Measurements from ENCODE around the gene TBX1.
A peak's percentile ranks its signal among the peaks of the same experiment; 100 is the strongest.

TBX1 gene

GRCh38 chr22:19760058-19760950, at the start of gene TBX1:
Gene TBX1 (plus strand): TSS chr22:19760778. CDS start chr22:19760844, 66 bp downstream.
- no peak for DNase-seq (ENCODE audit: low read depth in 1 of 2, low spot score in 1 of 2)

DNA sequence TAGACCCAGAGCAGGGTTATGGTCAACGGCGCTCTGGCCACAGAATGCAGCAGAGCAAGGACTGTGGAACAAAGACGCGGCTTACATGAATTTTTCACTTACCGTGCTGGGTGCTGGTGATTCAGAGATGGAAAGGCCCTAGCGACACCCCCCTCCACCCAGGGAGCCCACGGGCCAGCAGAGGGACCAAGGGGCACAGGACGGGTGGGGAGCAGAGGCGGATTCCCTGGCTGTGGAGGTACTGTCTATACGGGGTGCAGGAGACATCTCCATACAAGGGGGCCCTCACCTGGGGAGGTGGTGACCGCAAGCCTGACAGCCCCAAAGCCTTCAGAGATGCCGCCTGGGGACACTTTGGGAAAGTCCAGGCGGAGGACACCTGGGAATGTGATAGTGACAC, 47.3 kb upstream of the TBX1 start:
- DNase-seq (ENCODE audit: low read depth in 1 of 2, low spot score in 1 of 2) = no peak

DNA sequence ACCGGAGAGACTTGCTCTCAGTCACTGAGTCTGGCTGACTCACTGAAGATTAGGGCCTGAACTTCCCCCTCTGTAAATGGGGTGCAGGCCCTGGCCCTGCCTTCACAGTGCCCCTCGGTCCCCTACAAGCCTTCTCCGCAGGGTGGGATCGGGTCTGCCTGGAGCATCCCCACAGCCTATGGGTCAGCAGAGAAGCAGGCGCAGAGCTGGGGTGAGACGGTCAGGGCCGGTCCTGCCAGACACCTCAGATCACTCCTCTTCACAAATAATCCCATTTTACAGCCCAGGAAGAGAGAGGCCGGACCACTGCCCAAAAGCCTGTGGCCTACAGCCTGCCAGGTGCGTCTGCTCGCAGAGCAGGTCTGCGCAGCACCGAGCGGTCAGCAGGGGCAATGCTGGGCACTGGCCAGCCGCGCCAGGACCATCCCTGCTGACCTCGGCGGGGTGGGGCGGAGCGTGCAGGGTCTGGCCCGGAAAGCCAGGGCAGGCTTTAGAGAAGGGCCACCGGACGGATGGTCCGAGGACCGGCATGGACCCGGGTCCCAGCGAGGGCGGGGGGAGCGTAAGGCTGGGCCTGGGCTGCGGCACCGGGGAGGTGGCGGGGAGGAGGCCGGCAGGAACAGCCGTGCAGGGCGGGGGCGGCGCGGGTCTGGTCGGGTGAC, 46.8 kb upstream of the TBX1 start:
- DNase-seq (ENCODE audit: low read depth in 1 of 2, low spot score in 1 of 2) = no peak

DNA sequence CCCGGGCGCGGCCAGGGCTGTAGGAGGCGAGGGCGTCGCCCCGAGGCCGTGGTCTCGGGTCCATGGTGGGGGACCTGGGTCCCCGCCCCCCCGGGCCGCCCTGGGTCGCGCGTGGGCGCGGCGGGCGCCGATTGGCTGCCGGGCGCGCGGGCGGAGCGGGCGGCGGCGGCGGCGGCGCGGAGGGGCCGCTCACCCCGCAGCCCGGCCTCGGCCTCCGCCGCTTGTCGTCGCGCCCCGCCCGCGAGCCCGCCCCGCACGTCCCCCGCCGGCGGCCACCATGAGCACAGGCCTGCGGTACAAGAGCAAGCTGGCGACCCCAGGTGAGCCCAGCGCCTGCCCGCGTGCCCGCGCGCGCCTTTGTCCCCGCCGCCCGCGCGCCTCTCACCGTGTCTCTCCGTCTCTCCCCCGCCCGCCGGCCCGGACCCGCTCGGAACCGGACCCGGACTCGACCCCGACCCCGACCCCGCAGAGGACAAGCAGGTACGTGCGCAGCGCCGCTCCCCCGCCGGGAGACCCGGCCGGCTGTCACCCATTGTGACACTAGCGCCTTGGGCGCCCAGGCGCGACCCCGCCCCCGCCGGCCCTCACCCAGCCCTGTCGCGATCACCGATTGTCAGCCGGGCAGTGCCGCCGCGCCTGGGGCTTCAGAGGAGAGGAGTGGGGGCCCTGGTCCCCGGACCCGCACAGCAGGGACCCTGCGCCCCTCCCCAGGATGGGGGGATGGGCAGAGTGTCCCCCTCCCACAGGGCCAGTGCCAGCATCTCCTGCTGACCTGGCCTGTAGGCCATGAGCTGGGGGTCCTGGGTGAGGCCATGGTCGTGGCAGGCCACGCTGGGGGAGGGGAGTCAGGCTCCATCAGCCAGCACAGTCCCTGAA, 46.0 kb upstream of the TBX1 start, which contains the start of gene SEPTIN5:
Gene SEPTIN5 (plus strand): TSS at position 192 of the 876 bp plus-strand sequence. CDS start 86 bp downstream, at position 278.
- no peak for DNase-seq (ENCODE audit: low read depth in 1 of 2, low spot score in 1 of 2)

DNA sequence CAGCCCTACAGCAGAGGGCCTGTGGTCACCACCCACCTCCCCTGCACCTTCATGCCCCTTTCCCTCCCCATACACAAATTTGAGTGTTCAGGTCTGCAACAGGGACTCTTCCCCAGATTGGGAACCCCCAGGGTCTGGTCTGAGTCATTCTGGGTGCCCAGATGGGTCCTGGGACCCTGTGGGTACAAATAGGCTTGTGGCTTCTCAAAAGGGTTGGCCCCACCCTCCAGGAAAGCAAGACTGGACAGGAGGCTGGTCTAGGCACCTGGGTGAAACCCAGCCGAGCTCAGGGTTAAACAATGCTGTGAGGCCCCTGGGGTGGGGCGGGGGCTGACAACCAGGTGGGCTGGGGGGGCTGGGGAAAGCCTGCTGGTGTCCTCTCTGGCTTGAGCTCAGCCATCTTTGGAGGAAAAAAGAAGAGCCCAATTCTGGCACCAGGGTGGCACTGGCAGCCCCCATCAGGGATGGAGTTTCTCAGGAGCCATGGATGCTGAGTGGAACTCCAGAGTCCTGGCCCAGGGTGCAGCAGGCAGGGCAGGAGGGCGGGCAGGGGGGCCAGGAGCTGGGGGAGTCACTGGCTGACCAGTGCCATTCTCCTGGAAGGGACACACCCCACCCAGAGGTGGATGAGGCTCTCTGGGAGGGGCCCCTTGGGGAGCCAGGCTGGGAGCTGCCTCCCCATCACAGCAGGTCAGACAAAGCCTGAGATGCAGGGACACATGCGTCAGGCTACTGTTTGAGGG, 45.2 kb upstream of the TBX1 start:
- DNase-seq (ENCODE audit: low read depth in 1 of 2, low spot score in 1 of 2) = no peak

- DNase-seq (ENCODE audit: low read depth in 1 of 2, low spot score in 1 of 2) = no peak
Measured at GRCh38 chr22:19716041-19716828, 44.3 kb upstream of the TBX1 start.

DNA sequence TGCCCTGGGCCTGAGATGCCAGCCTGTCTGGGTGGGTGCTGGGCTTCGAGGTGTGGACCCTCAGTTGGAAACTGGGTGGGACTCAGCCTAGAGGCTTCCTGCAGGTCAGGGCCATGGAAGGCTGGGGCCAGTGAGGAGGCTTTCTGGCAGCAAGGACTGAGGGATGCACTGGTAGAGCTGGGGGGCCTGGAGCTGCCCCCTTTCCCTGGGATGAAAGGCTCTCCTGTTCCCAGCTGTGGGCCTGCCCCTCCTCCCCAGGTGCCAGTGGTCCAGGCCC, 43.8 kb upstream of the TBX1 start:
- DNase-seq (ENCODE audit: low read depth in 1 of 2, low spot score in 1 of 2) = no peak

DNA sequence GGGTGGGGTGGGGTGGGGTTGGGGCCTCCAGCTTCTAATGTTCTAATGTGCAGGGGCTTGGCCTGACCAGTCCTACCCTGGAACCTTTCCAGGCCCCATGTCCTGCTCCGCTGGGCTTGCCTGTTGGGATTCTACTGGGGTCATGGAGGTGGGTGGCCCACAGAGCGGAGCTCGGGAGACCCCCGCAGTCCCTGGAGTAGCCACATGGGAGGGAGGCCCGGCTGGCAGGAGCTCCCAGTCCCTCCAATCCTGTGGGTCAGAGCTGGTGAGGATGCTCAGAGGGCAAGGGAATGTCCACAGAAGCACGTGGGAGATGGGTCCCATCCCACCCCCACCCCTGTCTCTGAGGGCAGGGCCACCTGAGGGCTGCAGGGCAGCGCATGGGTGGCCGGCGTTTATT, 43.4 kb upstream of the TBX1 start:
- DNase-seq (ENCODE audit: low read depth in 1 of 2, low spot score in 1 of 2) = no peak

DNA sequence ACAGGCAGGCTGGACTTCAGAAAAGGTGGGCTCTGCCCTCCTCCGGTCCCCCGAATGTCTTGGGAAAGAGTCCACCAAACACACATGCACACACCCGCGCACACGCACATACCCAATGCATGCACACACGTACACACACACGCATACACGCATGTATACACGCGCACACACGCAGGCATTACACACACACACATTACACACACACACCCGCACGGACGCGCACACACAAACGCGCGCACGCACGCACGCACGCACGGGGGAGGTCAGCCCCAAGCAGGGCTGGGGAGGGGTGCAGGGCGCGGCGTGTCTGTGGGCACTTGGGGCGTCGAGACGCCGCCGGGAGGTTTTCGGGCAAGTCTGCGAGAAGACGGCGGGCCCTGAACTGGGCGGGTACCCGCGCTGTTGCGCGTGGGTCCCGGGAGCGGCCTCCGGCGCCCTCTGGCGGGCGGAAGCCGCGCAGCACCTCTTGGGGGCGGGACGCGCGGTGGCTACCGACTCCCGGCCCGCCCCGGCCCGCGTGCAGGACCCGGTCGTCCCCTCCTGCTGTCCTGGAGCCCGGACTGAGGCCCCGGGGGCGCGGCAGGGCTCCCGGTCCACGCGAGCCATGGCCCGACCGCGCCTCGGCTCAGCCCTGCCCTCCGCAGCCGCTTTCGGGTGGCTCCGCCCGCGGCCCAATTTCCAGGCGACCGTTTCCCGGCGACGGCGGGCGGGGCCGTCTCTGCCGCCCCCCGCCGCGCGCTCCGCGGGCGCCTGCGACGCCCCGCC, 42.7 kb upstream of the TBX1 start:
- DNase-seq (ENCODE audit: low read depth in 1 of 2, low spot score in 1 of 2) = peak; percentile 70 to 76

DNA sequence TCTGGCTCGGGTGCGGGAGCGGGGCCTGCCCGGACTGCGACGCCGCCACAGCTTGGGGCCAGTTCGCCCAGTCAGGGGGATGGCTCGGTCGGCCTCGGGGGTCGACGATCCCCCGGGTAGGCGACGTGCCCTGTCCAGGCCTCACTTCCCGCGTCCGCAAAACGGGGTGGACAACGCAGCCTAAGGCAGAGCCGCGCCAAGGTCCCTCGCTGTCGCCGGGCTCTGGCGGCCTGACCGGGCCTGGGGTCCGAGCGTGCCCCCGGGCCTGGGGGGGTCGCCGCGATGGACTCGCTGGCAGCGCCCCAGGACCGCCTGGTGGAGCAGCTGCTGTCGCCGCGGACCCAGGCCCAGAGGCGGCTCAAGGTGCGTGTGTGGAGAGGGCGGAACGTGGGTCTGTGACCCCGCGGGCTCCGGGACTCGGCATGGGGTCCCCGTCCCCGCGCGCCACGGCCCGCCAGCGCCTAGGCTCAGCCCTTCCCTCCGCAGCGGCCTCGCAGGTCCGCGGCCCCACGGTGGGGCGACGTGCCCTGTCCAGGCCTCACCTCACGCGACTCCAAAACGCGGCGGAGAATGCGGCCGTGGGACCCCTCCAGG, 42.0 kb upstream of the TBX1 start:
- no peak for DNase-seq (ENCODE audit: low read depth in 1 of 2, low spot score in 1 of 2)

GRCh38 chr22:19719050-19719482, 41.5 kb upstream of the TBX1 start:
- peak in 1 of 2 donors; percentile 25 for DNase-seq (ENCODE audit: low read depth in 1 of 2, low spot score in 1 of 2)

- no peak for DNase-seq (ENCODE audit: low read depth in 1 of 2, low spot score in 1 of 2)
Measured at GRCh38 chr22:19719488-19720021, 41.0 kb upstream of the TBX1 start.

- no peak for DNase-seq (ENCODE audit: low read depth in 1 of 2, low spot score in 1 of 2)
Measured at GRCh38 chr22:19720150-19720827, 40.3 kb upstream of the TBX1 start.

DNA sequence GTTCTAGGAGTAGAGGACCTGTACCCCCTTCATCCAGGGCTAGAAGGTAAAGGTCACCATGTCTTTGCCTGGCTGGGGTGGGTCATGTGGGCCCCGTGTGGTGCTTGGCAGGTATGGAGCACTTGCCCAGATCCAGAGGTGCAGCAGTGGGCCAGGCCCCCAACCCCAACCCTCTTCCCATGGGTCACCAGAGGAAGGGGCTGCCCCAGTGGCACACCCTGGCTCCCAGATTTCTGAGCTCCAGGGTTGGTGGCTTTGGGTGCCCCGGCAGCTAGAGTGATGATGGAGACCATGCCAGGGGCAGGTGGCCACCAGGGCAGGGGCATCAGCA, 39.6 kb upstream of the TBX1 start:
- DNase-seq (ENCODE audit: low read depth in 1 of 2, low spot score in 1 of 2) = no peak

GRCh38 chr22:19721330-19722177, 39.0 kb upstream of the TBX1 start:
- DNase-seq (ENCODE audit: low read depth in 1 of 2, low spot score in 1 of 2) = no peak

DNA sequence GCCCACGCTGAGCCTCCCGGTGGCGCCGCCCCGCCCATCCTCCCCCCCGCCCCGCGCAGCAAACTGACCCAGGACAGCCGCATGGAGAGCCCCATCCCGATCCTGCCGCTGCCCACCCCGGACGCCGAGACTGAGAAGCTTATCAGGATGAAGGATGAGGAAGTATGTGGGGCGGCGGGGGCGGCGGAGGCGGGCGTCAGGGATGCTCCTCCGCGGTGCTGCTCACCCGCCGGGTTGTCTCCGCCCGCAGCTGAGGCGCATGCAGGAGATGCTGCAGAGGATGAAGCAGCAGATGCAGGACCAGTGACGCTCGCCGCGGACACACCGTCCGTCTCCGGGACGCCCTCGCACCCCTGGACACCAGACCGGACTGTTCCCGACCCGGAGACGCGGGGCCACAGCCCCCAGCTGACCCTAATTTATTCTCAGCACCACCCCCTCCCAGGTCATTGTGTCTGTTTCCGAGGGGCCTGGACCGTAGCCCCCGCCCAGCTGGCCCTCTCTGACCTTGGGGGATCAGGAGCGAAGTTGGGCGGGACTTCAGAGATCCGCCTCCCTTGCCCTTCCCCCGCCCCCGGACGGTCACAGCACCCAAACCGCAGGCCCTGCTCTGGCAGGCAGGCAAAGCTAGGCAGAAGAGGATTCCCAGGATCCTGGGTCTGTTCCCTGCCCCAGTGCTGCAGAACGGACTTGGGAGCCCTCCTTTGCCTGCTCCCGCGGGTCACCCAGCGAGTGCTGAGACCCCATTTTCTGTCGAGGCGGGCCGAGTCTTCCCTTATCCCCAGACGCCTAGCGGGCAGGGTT, 38.2 kb upstream of the TBX1 start:
- no peak for DNase-seq (ENCODE audit: low read depth in 1 of 2, low spot score in 1 of 2)

DNA sequence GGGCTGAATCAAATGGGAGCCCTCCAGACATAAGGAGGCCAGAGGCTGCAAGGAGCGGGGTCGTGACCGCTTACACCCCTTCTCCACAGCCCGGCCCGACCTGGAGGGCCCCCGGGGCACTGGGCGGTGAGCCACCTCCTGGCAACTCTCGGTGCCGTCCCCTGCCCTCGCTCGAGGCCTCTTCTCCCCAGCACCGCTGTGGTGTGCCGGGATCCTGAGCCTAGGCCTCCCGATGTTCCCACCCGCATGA, 37.7 kb upstream of the TBX1 start:
- DNase-seq (ENCODE audit: low read depth in 1 of 2, low spot score in 1 of 2) = no peak
